WTC11 (cell line): ENCODE measurements around the gene MAP6. TPM values are rescaled to one million over a fixed set of nuclear protein-coding genes. Genes with fewer than 3 reads are reported as not detected.

Source experiments
- ATAC-seq: fragments of 200-7000 bp; cut with Tn5 transposase; 2 replicates; pipeline ENCODE4 v1.10.0; 2021; ENCODE audit warnings: mild to moderate bottlenecking, moderate library complexity
- CTCF ChIA-PET: fragments of 300-600 bp; sonication (Branson Sonifier 250); formaldehyde crosslinking; loops from one replicate; lab custom pipeline; 2021; ENCODE audit warnings: antibody characterized with exemption; lab: Charles Lee
- POLR2A ChIA-PET: fragments of 350-600 bp; sonication (Branson Sonifier 250); formaldehyde crosslinking; loops from one replicate; lab custom pipeline; 2021; ENCODE audit warnings: antibody characterized with exemption; lab: Charles Lee
- DNase-seq: peaks from one replicate; pipeline ENCODE4 v3.0.0; 2021; ENCODE audit warnings: low spot score
- H3K27ac Mint-ChIP-seq: 2 replicates; pipeline ENCODE4 v1.8.0; 2021; ENCODE audit warnings: mixed read lengths
- H3K27me3 Mint-ChIP-seq: 2 replicates; pipeline ENCODE4 v1.8.0; 2021; ENCODE audit warnings: low read depth, mild to moderate bottlenecking, moderate library complexity, mixed read lengths
- H3K36me3 Mint-ChIP-seq: 2 replicates; pipeline ENCODE4 v1.8.0; 2021; ENCODE audit warnings: mixed read lengths
- H3K4me1 Mint-ChIP-seq: 2 replicates; pipeline ENCODE4 v1.8.0; 2022; ENCODE audit warnings: mixed read lengths
- H3K4me3 Mint-ChIP-seq: 2 replicates; pipeline ENCODE4 v1.8.0; 2021; ENCODE audit warnings: mild to moderate bottlenecking, moderate library complexity, mixed read lengths
- H3K9me3 Mint-ChIP-seq: 2 replicates; pipeline ENCODE4 v1.8.0; 2021; ENCODE audit warnings: mixed read lengths
- ATF3 ChIP-seq: sonication (generic); formaldehyde crosslinking; conservative IDR thresholded peaks from 2 replicates; pipeline ENCODE4 v1.8.1; 2022; ENCODE audit warnings: mild to moderate bottlenecking, missing genetic modification reagents
- ELF4 ChIP-seq: sonication (generic); formaldehyde crosslinking; IDR thresholded peaks from 2 replicates; pipeline ENCODE4 v1.8.1; 2022; ENCODE audit warnings: low read depth, mild to moderate bottlenecking, moderate library complexity, missing genetic modification reagents
- FOXK1 ChIP-seq: sonication (generic); formaldehyde crosslinking; IDR thresholded peaks from 2 replicates; pipeline ENCODE4 v1.8.0; 2022; ENCODE audit warnings: mild to moderate bottlenecking, moderate library complexity, missing genetic modification reagents
- IRF1 ChIP-seq: sonication (generic); formaldehyde crosslinking; IDR thresholded peaks from 2 replicates; pipeline ENCODE4 v1.8.0; 2023; ENCODE audit warnings: missing genetic modification reagents
- MAX ChIP-seq: sonication (generic); formaldehyde crosslinking; IDR thresholded peaks from 2 replicates; pipeline ENCODE4 v1.8.0; 2022; ENCODE audit warnings: mild to moderate bottlenecking, missing genetic modification reagents
- MLX ChIP-seq: sonication (generic); formaldehyde crosslinking; IDR thresholded peaks from 2 replicates; pipeline ENCODE4 v1.8.1; 2023; ENCODE audit warnings: mild to moderate bottlenecking, missing genetic modification reagents, moderate library complexity
- MYBL2 ChIP-seq: sonication (generic); formaldehyde crosslinking; IDR thresholded peaks from 2 replicates; pipeline ENCODE4 v1.8.1; 2023; ENCODE audit warnings: mild to moderate bottlenecking, moderate library complexity, missing genetic modification reagents
- NFE2L1 ChIP-seq: sonication (generic); formaldehyde crosslinking; IDR thresholded peaks from 2 replicates; pipeline ENCODE4 v1.8.1; 2023; ENCODE audit warnings: missing genetic modification reagents
- NR2C2 ChIP-seq: sonication (generic); formaldehyde crosslinking; IDR thresholded peaks from 2 replicates; pipeline ENCODE4 v1.8.0; 2022; ENCODE audit warnings: mild to moderate bottlenecking, missing genetic modification reagents
- RORB ChIP-seq: fragments of 250-450 bp; sonication (Bioruptor Pico); IDR thresholded peaks from 2 replicates; pipeline ENCODE4 v1.9.0; 2021; ENCODE audit warnings: mild to moderate bottlenecking
- SMAD4 ChIP-seq: sonication (generic); formaldehyde crosslinking; IDR thresholded peaks from 2 replicates; pipeline ENCODE4 v1.8.0; 2022; ENCODE audit warnings: mild to moderate bottlenecking, missing genetic modification reagents
- TEAD1 ChIP-seq: sonication (generic); formaldehyde crosslinking; IDR thresholded peaks from 2 replicates; pipeline ENCODE4 v1.8.0; 2022; ENCODE audit warnings: mild to moderate bottlenecking, missing genetic modification reagents
- USF1 ChIP-seq: sonication (generic); formaldehyde crosslinking; IDR thresholded peaks from 2 replicates; pipeline ENCODE4 v1.8.0; 2022; ENCODE audit warnings: mild to moderate bottlenecking, missing genetic modification reagents
- ZMAT4 ChIP-seq: fragments of 250-450 bp; sonication (Bioruptor Pico); IDR thresholded peaks from 2 replicates; pipeline ENCODE4 v1.9.0; 2021; ENCODE audit warnings: mild to moderate bottlenecking
- ZNF263 ChIP-seq: sonication (generic); formaldehyde crosslinking; IDR thresholded peaks from 2 replicates; pipeline ENCODE4 v1.8.1; 2022; ENCODE audit warnings: low read depth, mild to moderate bottlenecking, moderate library complexity, missing genetic modification reagents
- ZNF281 ChIP-seq: sonication (generic); formaldehyde crosslinking; IDR thresholded peaks from 2 replicates; pipeline ENCODE4 v1.8.0; 2023; ENCODE audit warnings: mild to moderate bottlenecking, missing genetic modification reagents
- ZNF671 ChIP-seq: fragments of 250-450 bp; sonication (Bioruptor Pico); IDR thresholded peaks from 2 replicates; pipeline ENCODE4 v1.8.0; 2021; ENCODE audit warnings: mild to moderate bottlenecking
- total RNA-seq: library from RNA; stranded (reverse); gene quantifications from 3 replicates; pipeline ENCODE4 v1.2.3, GENCODE V29; 2021

Gene MAP6
- total RNA-seq, 1 experiment from 2014 or later = 0.90 TPM

- Mint-ChIP-seq H3K4me3 (no peak overlapping the region), H3K4me1 (peaks cover 14% of the 10 kb centered on the region), H3K9me3 (no peaks in the 10 kb centered on the region), H3K27ac (no peak overlapping the region), H3K27me3 (peaks cover 2% of the 10 kb centered on the region), H3K36me3 (no peaks in the 10 kb centered on the region)
- CTCF ChIA-PET = interaction anchor here (1.7 kb wide), 1 partner anchor 9 kb away, joined by 7 read pairs; no protein-coding TSS in a partner anchor
- ATAC-seq (no peak), DNase-seq (no peak)
- no peak for TF ChIP-seq FOXK1 (CRISPR knock-in tag)
- TF ChIP-seq ZNF671 (CRISPR knock-in tag) = no peak
- no peak for TF ChIP-seq ZNF263 (CRISPR knock-in tag)
- TF ChIP-seq MYBL2 (CRISPR knock-in tag) = no peak
- POLR2A ChIA-PET = no interaction called here
These were observed 78.9 kb downstream of the MAP6 start for GRCh38 chr11:75589933-75590332.

- CTCF ChIA-PET = interaction anchor here (1.5 to 1.8 kb wide), 2 partner anchors 9 to 25 kb away, joined by 3 to 4 read pairs; no protein-coding TSS in a partner anchor
- ATAC-seq (no peak), DNase-seq (no peak)
- Mint-ChIP-seq H3K27me3 (peaks cover 2% of the 10 kb centered on the region), H3K27ac (no peak overlapping the region), H3K4me1 (peaks cover 21% of the 10 kb centered on the region), H3K9me3 (no peaks in the 10 kb centered on the region), H3K36me3 (no peaks in the 10 kb centered on the region), H3K4me3 (no peak overlapping the region)
- TF ChIP-seq USF1 (no peak), ATF3 (CRISPR knock-in tag) (no peak), NR2C2 (CRISPR knock-in tag) (no peak), NFE2L1 (no peak), SMAD4 (no peak), MLX (CRISPR knock-in tag) (no peak), ZNF281 (CRISPR knock-in tag) (no peak), ELF4 (CRISPR knock-in tag) (no peak)
- POLR2A ChIA-PET = no interaction called here
These were observed 79.8 kb downstream of the MAP6 start for GRCh38 chr11:75589051-75589450.

GRCh38 chr11:75588051-75588481 is 80.8 kb downstream of the MAP6 start:
- CTCF ChIA-PET = interaction anchor here (1.5 to 1.8 kb wide), 2 partner anchors 10 to 24 kb away, joined by 3 to 4 read pairs; no protein-coding TSS in a partner anchor
- H3K36me3 Mint-ChIP-seq = no peaks in the 10 kb centered on the region
- ATAC-seq = no peak

More at GRCh38 chr11:75588051-75588481, 80.8 kb downstream of the MAP6 start:
- no peak overlapping the region for H3K27ac Mint-ChIP-seq
- H3K27me3 Mint-ChIP-seq = peaks cover 2% of the 10 kb centered on the region
- no peaks in the 10 kb centered on the region for H3K9me3 Mint-ChIP-seq
- DNase-seq = no peak
- TF ChIP-seq MAX (no peak), RORB (CRISPR knock-in tag) (no peak), FOXK1 (CRISPR knock-in tag) (no peak), ZNF281 (CRISPR knock-in tag) (no peak), IRF1 (no peak), ZMAT4 (no peak), TEAD1 (no peak), MYBL2 (CRISPR knock-in tag) (no peak)
- peaks cover 23% of the 10 kb centered on the region for H3K4me1 Mint-ChIP-seq
- POLR2A ChIA-PET = no interaction called here
- no peak overlapping the region for H3K4me3 Mint-ChIP-seq
